NB4 (cell line): ENCODE data around the gene LILRB5.

ENCODE experiments used
- CTCF ChIP-seq: IDR thresholded peaks from one replicate; pipeline ENCODE4 v1.5.1; 2012; ENCODE audit warnings: low read depth, low read length
- POLR2A ChIP-seq: IDR thresholded peaks from 2 replicates; pipeline ENCODE4 v1.6.1; 2011; ENCODE audit warnings: mild to moderate bottlenecking; ENCODE audit not compliant: insufficient read length; ENCODE audit errors: extremely low read depth

- TF ChIP-seq CTCF (no peak), POLR2A (no peak)
Measured at GRCh38 chr19:54262066-54262465, 5.0 kb upstream of the LILRB5 start.
